Skeletal muscle satellite cell (primary cell): ENCODE measurements around the gene SMG9.

Source experiments
- H3K27me3 ChIP-seq: 2 replicates; pipeline ENCODE4 v1.7.0; 2013; ENCODE audit warnings: low read length; ENCODE audit not compliant: control insufficient read depth, insufficient read depth
- H3K36me3 ChIP-seq: 2 replicates; pipeline ENCODE4 v1.7.0; 2013; ENCODE audit warnings: mild to moderate bottlenecking, control low read depth, low read length; ENCODE audit not compliant: insufficient read depth
- H3K4me1 ChIP-seq: 2 replicates; pipeline ENCODE4 v1.7.0; 2013; ENCODE audit warnings: low read length; ENCODE audit not compliant: control insufficient read depth, insufficient read depth
- H3K4me2 ChIP-seq: 2 replicates; pipeline ENCODE4 v1.7.0; 2013; ENCODE audit warnings: mild to moderate bottlenecking, low read length
- H3K4me3 ChIP-seq: 2 replicates; pipeline ENCODE4 v1.7.0; 2013; ENCODE audit warnings: low read length
- H3K9ac ChIP-seq: 2 replicates; pipeline ENCODE4 v1.7.0; 2013; ENCODE audit warnings: mild to moderate bottlenecking, low read depth, low read length, moderate library complexity
- H3K9me3 ChIP-seq: replicated peaks from 2 replicates; pipeline ENCODE4 v1.7.0; 2013; ENCODE audit warnings: mild to moderate bottlenecking, control low read depth, low read length

SMG9 gene

GRCh38 chr19:43697295-43697694 lies 57.5 kb downstream of the SMG9 start:
- Histone ChIP-seq H3K4me3 (no peak overlapping the region), H3K9me3 (peaks cover 6% of the 10 kb centered on the region), H3K9ac (no peak overlapping the region), H3K36me3 (no peaks in the 10 kb centered on the region), H3K4me1 (peaks cover 24% of the 10 kb centered on the region), H3K27me3 (peaks cover 25% of the 10 kb centered on the region), H3K4me2 (no peak overlapping the region)

GRCh38 chr19:43695985-43696704 lies 58.6 kb downstream of the SMG9 start:
- peaks cover 25% of the 10 kb centered on the region for H3K27me3 ChIP-seq
- H3K4me2 ChIP-seq: no peak overlapping the region
- no peaks in the 10 kb centered on the region for H3K36me3 ChIP-seq
- H3K9ac ChIP-seq: no peak overlapping the region
- H3K4me3 ChIP-seq: no peak overlapping the region
- peaks cover 20% of the 10 kb centered on the region for H3K4me1 ChIP-seq
- peaks cover 13% of the 10 kb centered on the region for H3K9me3 ChIP-seq

GRCh38 chr19:43694553-43694952 lies 60.2 kb downstream of the SMG9 start:
- peaks cover 4% of the 10 kb centered on the region for H3K4me1 ChIP-seq
- H3K9ac ChIP-seq: no peak overlapping the region
- H3K4me2 ChIP-seq: no peak overlapping the region
- H3K36me3 ChIP-seq: no peaks in the 10 kb centered on the region
- H3K27me3 ChIP-seq: peaks cover 25% of the 10 kb centered on the region
- peaks cover 16% of the 10 kb centered on the region for H3K9me3 ChIP-seq
- no peak overlapping the region for H3K4me3 ChIP-seq

GRCh38 chr19:43692877-43693276 lies 61.9 kb downstream of the SMG9 start:
- Histone ChIP-seq H3K9ac (no peak overlapping the region), H3K27me3 (peaks cover 18% of the 10 kb centered on the region), H3K4me3 (no peak overlapping the region), H3K4me1 (no peaks in the 10 kb centered on the region), H3K9me3 (peaks cover 16% of the 10 kb centered on the region), H3K4me2 (no peak overlapping the region), H3K36me3 (no peaks in the 10 kb centered on the region)

GRCh38 chr19:43692385-43692784 lies 62.4 kb downstream of the SMG9 start:
- no peaks in the 10 kb centered on the region for H3K4me1 ChIP-seq
- H3K27me3 ChIP-seq: peaks cover 14% of the 10 kb centered on the region
- no peak overlapping the region for H3K9ac ChIP-seq
- H3K36me3 ChIP-seq: no peaks in the 10 kb centered on the region
- H3K4me3 ChIP-seq: no peak overlapping the region
- H3K4me2 ChIP-seq: no peak overlapping the region
- H3K9me3 ChIP-seq: peaks cover 16% of the 10 kb centered on the region

GRCh38 chr19:43691755-43692154 lies 63.0 kb downstream of the SMG9 start:
- Histone ChIP-seq H3K9ac (no peak overlapping the region), H3K4me3 (no peak overlapping the region), H3K36me3 (no peaks in the 10 kb centered on the region), H3K4me1 (no peaks in the 10 kb centered on the region), H3K27me3 (peaks cover 12% of the 10 kb centered on the region), H3K9me3 (peaks cover 16% of the 10 kb centered on the region), H3K4me2 (no peak overlapping the region)

GRCh38 chr19:43690890-43691289 lies 63.9 kb downstream of the SMG9 start:
- Histone ChIP-seq H3K4me1 (no peaks in the 10 kb centered on the region), H3K27me3 (peaks cover 14% of the 10 kb centered on the region)

GRCh38 chr19:43690444-43690843 lies 64.3 kb downstream of the SMG9 start:
- Histone ChIP-seq H3K4me1 (no peaks in the 10 kb centered on the region), H3K27me3 (peaks cover 14% of the 10 kb centered on the region), H3K9me3 (peaks cover 10% of the 10 kb centered on the region), H3K4me2 (no peak overlapping the region), H3K36me3 (no peaks in the 10 kb centered on the region), H3K9ac (no peak overlapping the region), H3K4me3 (no peak overlapping the region)

More at GRCh38 chr19:43690890-43691289, 63.9 kb downstream of the SMG9 start:
- no peaks in the 10 kb centered on the region for H3K36me3 ChIP-seq
- no peak overlapping the region for H3K9ac ChIP-seq
- H3K4me2 ChIP-seq: no peak overlapping the region
- H3K9me3 ChIP-seq: peaks cover 11% of the 10 kb centered on the region
- no peak overlapping the region for H3K4me3 ChIP-seq

GRCh38 chr19:43688059-43688701 lies 66.6 kb downstream of the SMG9 start:
- Histone ChIP-seq H3K4me1 (no peaks in the 10 kb centered on the region), H3K4me3 (no peak overlapping the region), H3K9me3 (peaks cover 10% of the 10 kb centered on the region), H3K27me3 (peaks cover 7% of the 10 kb centered on the region), H3K9ac (no peak overlapping the region), H3K36me3 (no peaks in the 10 kb centered on the region), H3K4me2 (no peak overlapping the region)

- Histone ChIP-seq H3K4me1 (no peaks in the 10 kb centered on the region), H3K9ac (no peak overlapping the region), H3K4me2 (no peak overlapping the region), H3K9me3 (peaks cover 10% of the 10 kb centered on the region), H3K36me3 (no peaks in the 10 kb centered on the region), H3K4me3 (no peak overlapping the region), H3K27me3 (peaks cover 7% of the 10 kb centered on the region)
These were observed 67.1 kb downstream of the SMG9 start for GRCh38 chr19:43687660-43687997.

- no peak overlapping the region for H3K4me3 ChIP-seq
- no peaks in the 10 kb centered on the region for H3K4me1 ChIP-seq
- H3K36me3 ChIP-seq: no peaks in the 10 kb centered on the region
- peaks cover 7% of the 10 kb centered on the region for H3K27me3 ChIP-seq
- no peaks in the 10 kb centered on the region for H3K9me3 ChIP-seq
- H3K9ac ChIP-seq: no peak overlapping the region
- H3K4me2 ChIP-seq: no peak overlapping the region
These were observed 70.4 kb downstream of the SMG9 start for GRCh38 chr19:43684326-43684725.

- no peaks in the 10 kb centered on the region for H3K36me3 ChIP-seq
- no peak overlapping the region for H3K4me3 ChIP-seq
- peaks cover 7% of the 10 kb centered on the region for H3K27me3 ChIP-seq
- no peaks in the 10 kb centered on the region for H3K9me3 ChIP-seq
- no peak overlapping the region for H3K4me2 ChIP-seq
- H3K9ac ChIP-seq: no peak overlapping the region
- no peaks in the 10 kb centered on the region for H3K4me1 ChIP-seq
These were observed 70.9 kb downstream of the SMG9 start for GRCh38 chr19:43683905-43684304.
